CD8-positive, alpha-beta memory T cell (primary cell): Measurements from ENCODE around the gene LIPC. TPM values are rescaled to one million over a fixed set of nuclear protein-coding genes. Genes with fewer than 3 reads are reported as not detected.

Source experiments
- CTCF ChIA-PET: fragments of 350-600 bp; sonication (Branson Sonifier 250); formaldehyde crosslinking; loops from one replicate; lab custom pipeline; 2021; ENCODE audit warnings: antibody characterized with exemption; lab: Charles Lee
- POLR2A ChIA-PET: fragments of 350-600 bp; sonication (Branson Sonifier 250); formaldehyde crosslinking; loops from one replicate; lab custom pipeline; 2021; ENCODE audit warnings: antibody characterized with exemption; lab: Charles Lee
- DNase-seq, 5 donors: peaks; one replicate each; pipeline versions ENCODE4 v3.0.0 to v3.0.0-alpha.2; 2020 to 2022; ENCODE audit warnings: mixed read lengths in 1 of 5
- H3K27ac ChIP-seq: one replicate; pipeline ENCODE4 v1.7.0; 2013; ENCODE audit warnings: low read depth, mild to moderate bottlenecking, low read length, moderate library complexity
- H3K27me3 ChIP-seq: 2 replicates; pipeline ENCODE4 v1.7.0; 2013; ENCODE audit warnings: low read length, mild to moderate bottlenecking; ENCODE audit not compliant: insufficient read depth, poor library complexity, severe bottlenecking
- H3K36me3 ChIP-seq: 2 replicates; pipeline ENCODE4 v1.7.0; 2013; ENCODE audit warnings: mild to moderate bottlenecking, low read length, moderate library complexity; ENCODE audit not compliant: insufficient read depth
- H3K4me1 ChIP-seq: 2 replicates; pipeline ENCODE4 v1.7.0; 2013; ENCODE audit warnings: mild to moderate bottlenecking, low read length, moderate library complexity; ENCODE audit not compliant: insufficient read depth
- H3K4me3 ChIP-seq: 2 replicates; pipeline ENCODE4 v1.7.0; 2013; ENCODE audit warnings: mild to moderate bottlenecking, low read length
- H3K9me3 ChIP-seq: 2 replicates; pipeline ENCODE4 v1.7.0; 2013; ENCODE audit warnings: mild to moderate bottlenecking, low read length
- H3K27ac Mint-ChIP-seq, 8 donors: one replicate each; pipeline ENCODE4 v1.8.0; 2020 to 2021; ENCODE audit warnings: mixed read lengths in 8 of 8, mild to moderate bottlenecking in 6 of 8, inconsistent platforms in 3 of 8, moderate library complexity in 3 of 8
- H3K27me3 Mint-ChIP-seq, 2 donors: one replicate each; pipeline ENCODE4 v1.8.0; 2020 to 2021; ENCODE audit warnings: mixed read lengths in 2 of 2, mild to moderate bottlenecking in 1 of 2, moderate library complexity in 1 of 2
- H3K36me3 Mint-ChIP-seq, 3 donors: one replicate each; pipeline ENCODE4 v1.8.0; 2020 to 2021; ENCODE audit warnings: mixed read lengths in 3 of 3, inconsistent platforms in 1 of 3, mild to moderate bottlenecking in 1 of 3
- H3K4me1 Mint-ChIP-seq, 3 donors: one replicate each; pipeline ENCODE4 v1.8.0; 2020 to 2021; ENCODE audit warnings: mixed read lengths in 3 of 3, inconsistent platforms in 1 of 3, mild to moderate bottlenecking in 1 of 3
- H3K4me3 Mint-ChIP-seq, 7 donors: one replicate each; pipeline ENCODE4 v1.8.0; 2020 to 2021; ENCODE audit warnings: mixed read lengths in 7 of 7, mild to moderate bottlenecking in 6 of 7, moderate library complexity in 4 of 7, inconsistent platforms in 2 of 7
- H3K9me3 Mint-ChIP-seq, 5 donors: one replicate each; pipeline ENCODE4 v1.8.0; 2020 to 2022; ENCODE audit warnings: mixed read lengths in 5 of 5, mild to moderate bottlenecking in 3 of 5, moderate library complexity in 2 of 5, inconsistent platforms in 1 of 5
- polyA plus RNA-seq: library from polyadenylated mRNA; unstranded; fragments of 300-500 nt; fragmentation: Illumina TruSeq; gene quantifications from one replicate; pipeline ENCODE4 v1.2.3, GENCODE V29; 2021
- total RNA-seq, 2 experiments: library from RNA; stranded (reverse); gene quantifications; one replicate each; pipeline ENCODE4 v1.2.3, GENCODE V29; 2021

LIPC gene
- total and polyA plus RNA-seq, 3 experiments from 2014 or later: 0.28 to 1.5 (median 0.47) TPM

- no peak overlapping the region for H3K27ac ChIP-seq
- Mint-ChIP-seq H3K4me1 (no peaks in the 10 kb centered on the region), H3K9me3 (no peaks in the 10 kb centered on the region), H3K36me3 (peaks cover 0 to 4% (median 0%) of the 10 kb centered on the region in 3 donors), H3K4me3 (no peak overlapping the region), H3K27me3 (peaks cover 10 to 20% of the 10 kb centered on the region in 2 donors), H3K27ac (no peak overlapping the region)
- no peak for DNase-seq
- no peaks in the 10 kb centered on the region for H3K27me3 ChIP-seq
- H3K4me1 ChIP-seq: no peaks in the 10 kb centered on the region
- no peak overlapping the region for H3K4me3 ChIP-seq
- POLR2A ChIA-PET: no interaction called here
- no peaks in the 10 kb centered on the region for H3K36me3 ChIP-seq
- CTCF ChIA-PET: no interaction called here
- no peaks in the 10 kb centered on the region for H3K9me3 ChIP-seq
Measured at GRCh38 chr15:58390655-58391054, 41.1 kb upstream of the LIPC start.

- Histone ChIP-seq H3K9me3 (no peaks in the 10 kb centered on the region), H3K27me3 (no peaks in the 10 kb centered on the region), H3K27ac (no peak overlapping the region), H3K4me3 (no peak overlapping the region), H3K36me3 (no peaks in the 10 kb centered on the region), H3K4me1 (no peaks in the 10 kb centered on the region)
- H3K9me3 Mint-ChIP-seq: no peaks in the 10 kb centered on the region
- DNase-seq: no peak
- ChIA-PET POLR2A (no interaction called here), CTCF (no interaction called here)
- H3K4me3 Mint-ChIP-seq: no peak overlapping the region
- no peak overlapping the region for H3K27ac Mint-ChIP-seq
- H3K36me3 Mint-ChIP-seq: peaks cover 0 to 4% (median 0%) of the 10 kb centered on the region in 3 donors
- H3K27me3 Mint-ChIP-seq: peaks cover 10 to 23% of the 10 kb centered on the region in 2 donors
- no peaks in the 10 kb centered on the region for H3K4me1 Mint-ChIP-seq
Measured at GRCh38 chr15:58391088-58391487, 40.7 kb upstream of the LIPC start.

- peaks cover 9 to 24% of the 10 kb centered on the region in 2 donors for H3K27me3 Mint-ChIP-seq
- Histone ChIP-seq H3K27me3 (no peaks in the 10 kb centered on the region), H3K9me3 (no peaks in the 10 kb centered on the region), H3K36me3 (no peaks in the 10 kb centered on the region), H3K27ac (no peak overlapping the region), H3K4me1 (no peaks in the 10 kb centered on the region), H3K4me3 (no peak overlapping the region)
- H3K4me1 Mint-ChIP-seq: no peaks in the 10 kb centered on the region
- H3K9me3 Mint-ChIP-seq: no peaks in the 10 kb centered on the region
- H3K27ac Mint-ChIP-seq: no peak overlapping the region
- ChIA-PET CTCF (no interaction called here), POLR2A (no interaction called here)
- H3K36me3 Mint-ChIP-seq: peaks cover 0 to 4% (median 0%) of the 10 kb centered on the region in 3 donors
- no peak for DNase-seq
- no peak overlapping the region for H3K4me3 Mint-ChIP-seq
Measured at GRCh38 chr15:58392141-58392540, 39.6 kb upstream of the LIPC start.

- no peaks in the 10 kb centered on the region for H3K9me3 Mint-ChIP-seq
- Histone ChIP-seq H3K27ac (peak overlapping the region; percentile 36), H3K27me3 (no peaks in the 10 kb centered on the region), H3K4me3 (no peak overlapping the region), H3K9me3 (no peaks in the 10 kb centered on the region), H3K36me3 (no peaks in the 10 kb centered on the region), H3K4me1 (no peaks in the 10 kb centered on the region)
- DNase-seq: no peak
- no peaks in the 10 kb centered on the region for H3K4me1 Mint-ChIP-seq
- no peak overlapping the region for H3K4me3 Mint-ChIP-seq
- peak overlapping the region in 1 of 8 donors; percentile 1 for H3K27ac Mint-ChIP-seq
- peaks cover 6 to 24% of the 10 kb centered on the region in 2 donors for H3K27me3 Mint-ChIP-seq
- ChIA-PET CTCF (no interaction called here), POLR2A (no interaction called here)
- peaks cover 0 to 4% (median 0%) of the 10 kb centered on the region in 3 donors for H3K36me3 Mint-ChIP-seq
Measured at GRCh38 chr15:58392611-58393161, 39.1 kb upstream of the LIPC start.

GRCh38 chr15:58393241-58393662, 38.5 kb upstream of the LIPC start:
- H3K27me3 Mint-ChIP-seq: peaks cover 4 to 23% of the 10 kb centered on the region in 2 donors
- no peaks in the 10 kb centered on the region for H3K9me3 ChIP-seq
- no peaks in the 10 kb centered on the region for H3K4me1 ChIP-seq
- DNase-seq: no peak
- no peaks in the 10 kb centered on the region for H3K9me3 Mint-ChIP-seq
- H3K36me3 Mint-ChIP-seq: peaks cover 0 to 4% (median 0%) of the 10 kb centered on the region in 3 donors
- no peak overlapping the region for H3K4me3 Mint-ChIP-seq
- H3K4me3 ChIP-seq: no peak overlapping the region
- ChIA-PET POLR2A (no interaction called here), CTCF (no interaction called here)
- H3K27ac Mint-ChIP-seq: no peak overlapping the region
- H3K36me3 ChIP-seq: no peaks in the 10 kb centered on the region
- H3K27me3 ChIP-seq: no peaks in the 10 kb centered on the region
- H3K4me1 Mint-ChIP-seq: no peaks in the 10 kb centered on the region
- H3K27ac ChIP-seq: peak overlapping the region; percentile 36

GRCh38 chr15:58396181-58396580, 35.6 kb upstream of the LIPC start:
- H3K4me3 ChIP-seq: no peak overlapping the region
- Mint-ChIP-seq H3K9me3 (no peaks in the 10 kb centered on the region), H3K4me3 (no peak overlapping the region), H3K4me1 (no peaks in the 10 kb centered on the region), H3K36me3 (peaks cover 0 to 4% (median 0%) of the 10 kb centered on the region in 3 donors), H3K27me3 (peaks cover 6 to 24% of the 10 kb centered on the region in 2 donors), H3K27ac (no peak overlapping the region)
- no peaks in the 10 kb centered on the region for H3K27me3 ChIP-seq
- H3K36me3 ChIP-seq: no peaks in the 10 kb centered on the region
- H3K27ac ChIP-seq: no peak overlapping the region
- H3K4me1 ChIP-seq: no peaks in the 10 kb centered on the region
- no peak for DNase-seq
- H3K9me3 ChIP-seq: no peaks in the 10 kb centered on the region
- ChIA-PET POLR2A (no interaction called here), CTCF (no interaction called here)

GRCh38 chr15:58398071-58398470, 33.7 kb upstream of the LIPC start:
- no peaks in the 10 kb centered on the region for H3K9me3 ChIP-seq
- ChIA-PET CTCF (no interaction called here), POLR2A (no interaction called here)
- Mint-ChIP-seq H3K36me3 (no peaks in the 10 kb centered on the region), H3K4me1 (no peaks in the 10 kb centered on the region), H3K27me3 (peaks cover 6 to 20% of the 10 kb centered on the region in 2 donors), H3K9me3 (no peaks in the 10 kb centered on the region), H3K4me3 (no peak overlapping the region), H3K27ac (peak overlapping the region in 1 of 8 donors; percentile 17)
- no peaks in the 10 kb centered on the region for H3K27me3 ChIP-seq
- DNase-seq: no peak
- no peak overlapping the region for H3K4me3 ChIP-seq
- no peaks in the 10 kb centered on the region for H3K4me1 ChIP-seq
- no peaks in the 10 kb centered on the region for H3K36me3 ChIP-seq
- H3K27ac ChIP-seq: no peak overlapping the region

- H3K4me1 Mint-ChIP-seq: no peaks in the 10 kb centered on the region
- CTCF ChIA-PET: no interaction called here
Measured at GRCh38 chr15:58398643-58399042, 33.1 kb upstream of the LIPC start.

More at GRCh38 chr15:58398643-58399042, 33.1 kb upstream of the LIPC start:
- no peak overlapping the region for H3K4me3 ChIP-seq
- H3K36me3 ChIP-seq: no peaks in the 10 kb centered on the region
- POLR2A ChIA-PET: no interaction called here
- H3K9me3 ChIP-seq: no peaks in the 10 kb centered on the region
- H3K27ac ChIP-seq: no peak overlapping the region
- Mint-ChIP-seq H3K9me3 (no peaks in the 10 kb centered on the region), H3K27ac (no peak overlapping the region), H3K27me3 (peaks cover 7 to 19% of the 10 kb centered on the region in 2 donors), H3K4me3 (no peak overlapping the region), H3K36me3 (no peaks in the 10 kb centered on the region)
- no peaks in the 10 kb centered on the region for H3K27me3 ChIP-seq
- H3K4me1 ChIP-seq: no peaks in the 10 kb centered on the region
- no peak for DNase-seq
